Astrocyte of the cerebellum (primary cell): ENCODE data around the gene GPR148.
A peak's percentile ranks its signal among the peaks of the same experiment; 100 is the strongest.
"Not testable (repeated sequence)": the region's sequence is repeated elsewhere in the genome, so short reads cannot be mapped to it uniquely, and the experiment has no call there.

Experiments used
- DNase-seq: peaks from one replicate; pipeline ENCODE4 v3.0.0-alpha.2; 2011; ENCODE audit warnings: low read depth
- H3K4me3 ChIP-seq: 2 replicates; pipeline ENCODE4 v1.5.1; 2011; ENCODE audit warnings: mild to moderate bottlenecking, low read depth, low read length, moderate library complexity
- CTCF ChIP-seq: IDR thresholded peaks from 2 replicates; pipeline ENCODE4 v1.5.1; 2012; ENCODE audit warnings: low read length, low read depth, moderate library complexity, mild to moderate bottlenecking; ENCODE audit errors: missing control alignments
- in situ Hi-C: cut with HindIII; loops from 2 replicates; pipeline ENCODE4 v1.10.0; 2017; ENCODE audit warnings: low sequenced_read_pairs

The GPR148 gene

GRCh38 chr2:130726614-130727180 lies 2.2 kb upstream of the GPR148 start:
- TF ChIP-seq CTCF, result no peak
- peak overlapping the region; percentile 51 for H3K4me3 ChIP-seq
- no peak for DNase-seq
- in situ Hi-C loops, result no loop called here

GRCh38 chr2:130727286-130727924 lies 1.5 kb upstream of the GPR148 start:
- in situ Hi-C loops, result no loop called here
- no peak for TF ChIP-seq CTCF
- peak; percentile 20 for DNase-seq

GRCh38 chr2:130728007-130728454 lies 839 bp upstream of the GPR148 start:
- DNase-seq, result no peak
- no peak for TF ChIP-seq CTCF
- peak overlapping the region; percentile 51 for H3K4me3 ChIP-seq
- in situ Hi-C loops, result no loop called here

More at GRCh38 chr2:130727286-130727924, 1.5 kb upstream of the GPR148 start:
- H3K4me3 ChIP-seq, result peak overlapping the region; percentile 51

GRCh38 chr2:130729322-130730299 lies 741 bp downstream of the GPR148 start:
- in situ Hi-C loops, result no loop called here
- DNase-seq, result no peak
- no peak for TF ChIP-seq CTCF
- no peak overlapping the region for H3K4me3 ChIP-seq

- H3K4me3 ChIP-seq, DNase-seq, in situ Hi-C loops: not testable (repeated sequence)
These were observed 3.4 kb downstream of the GPR148 start for GRCh38 chr2:130732257-130732656.

- no peak for TF ChIP-seq CTCF
- no peak for DNase-seq
- H3K4me3 ChIP-seq, result no peak overlapping the region
- in situ Hi-C loops, result no loop called here
These were observed 6.3 kb downstream of the GPR148 start for GRCh38 chr2:130735200-130735599.
